CD4-positive, CD25-positive, alpha-beta regulatory T cell (primary cell): ENCODE data around the gene PPM1H. TPM values are rescaled to one million over a fixed set of nuclear protein-coding genes. Genes with fewer than 3 reads are reported as not detected.

Experiments used
- ATAC-seq, 2 donors: fragments of 150-1000 bp; cut with Tn5 transposase; one replicate each; pipeline ENCODE4 v1.10.0; 2021; ENCODE audit warnings: low read depth in 2 of 2, moderate number of reproducible peaks in 2 of 2, moderate library complexity in 1 of 2
- DNase-seq, 3 donors: peaks; one replicate each; pipeline versions ENCODE4 v3.0.0 to v3.0.0-alpha.2; 2012 to 2022; ENCODE audit warnings: mixed read lengths in 1 of 3
- H3K27ac ChIP-seq: one replicate; pipeline ENCODE4 v1.7.0; 2013; ENCODE audit warnings: mild to moderate bottlenecking, low read length; ENCODE audit not compliant: insufficient read depth, poor library complexity, severe bottlenecking
- H3K27me3 ChIP-seq: one replicate; pipeline ENCODE4 v1.7.0; 2013; ENCODE audit warnings: low read length; ENCODE audit not compliant: control insufficient read depth, insufficient read depth
- H3K36me3 ChIP-seq: one replicate; pipeline ENCODE4 v1.7.0; 2013; ENCODE audit warnings: mild to moderate bottlenecking, low read length, moderate library complexity; ENCODE audit not compliant: control insufficient read depth, insufficient read depth
- H3K4me1 ChIP-seq: 2 replicates; pipeline ENCODE4 v1.7.0; 2013; ENCODE audit warnings: mild to moderate bottlenecking, low read length; ENCODE audit not compliant: insufficient read depth, control insufficient read depth, poor library complexity, severe bottlenecking
- H3K4me3 ChIP-seq: one replicate; pipeline ENCODE4 v1.7.0; 2013; ENCODE audit warnings: low read depth, mild to moderate bottlenecking, low read length, moderate library complexity
- H3K9me3 ChIP-seq, 2 experiments: 1 replicate in 1 of 2; 2 replicates in 1 of 2; pipeline ENCODE4 v1.7.0; 2013; ENCODE audit warnings: low read length in 2 of 2, mild to moderate bottlenecking in 1 of 2, moderate library complexity in 1 of 2; ENCODE audit not compliant: control insufficient read depth in 2 of 2
- H3K27ac Mint-ChIP-seq, 3 donors: one replicate each; pipeline ENCODE4 v1.8.0; 2020 to 2022; ENCODE audit warnings: mild to moderate bottlenecking in 3 of 3, mixed read lengths in 3 of 3, moderate library complexity in 2 of 3
- H3K27me3 Mint-ChIP-seq: one replicate; pipeline ENCODE4 v1.8.0; 2022; ENCODE audit warnings: mild to moderate bottlenecking, mixed read lengths
- H3K36me3 Mint-ChIP-seq: one replicate; pipeline ENCODE4 v1.8.0; 2020; ENCODE audit warnings: mixed read lengths
- H3K4me1 Mint-ChIP-seq, 4 donors: one replicate each; pipeline ENCODE4 v1.8.0; 2020 to 2022; ENCODE audit warnings: mixed read lengths in 4 of 4, mild to moderate bottlenecking in 1 of 4
- H3K4me3 Mint-ChIP-seq, 4 donors: one replicate each; pipeline ENCODE4 v1.8.0; 2020 to 2022; ENCODE audit warnings: mild to moderate bottlenecking in 4 of 4, mixed read lengths in 4 of 4, moderate library complexity in 3 of 4
- H3K9me3 Mint-ChIP-seq, 7 donors: one replicate each; pipeline ENCODE4 v1.8.0; 2020 to 2022; ENCODE audit warnings: mixed read lengths in 7 of 7, mild to moderate bottlenecking in 3 of 7, moderate library complexity in 2 of 7
- polyA plus RNA-seq, 4 donors: library from polyadenylated mRNA; unstranded; fragments of 300-500 nt; fragmentation: Illumina TruSeq; gene quantifications; one replicate each; pipeline ENCODE4 v1.2.3, GENCODE V29; 2021
- total RNA-seq: library from RNA; stranded (reverse); gene quantifications from one replicate; pipeline ENCODE4 v1.2.3, GENCODE V29; 2022

PPM1H gene
- total and polyA plus RNA-seq, 5 donors from 2014 or later, result 0.03 to 0.99 TPM; not detected in 3

DNA sequence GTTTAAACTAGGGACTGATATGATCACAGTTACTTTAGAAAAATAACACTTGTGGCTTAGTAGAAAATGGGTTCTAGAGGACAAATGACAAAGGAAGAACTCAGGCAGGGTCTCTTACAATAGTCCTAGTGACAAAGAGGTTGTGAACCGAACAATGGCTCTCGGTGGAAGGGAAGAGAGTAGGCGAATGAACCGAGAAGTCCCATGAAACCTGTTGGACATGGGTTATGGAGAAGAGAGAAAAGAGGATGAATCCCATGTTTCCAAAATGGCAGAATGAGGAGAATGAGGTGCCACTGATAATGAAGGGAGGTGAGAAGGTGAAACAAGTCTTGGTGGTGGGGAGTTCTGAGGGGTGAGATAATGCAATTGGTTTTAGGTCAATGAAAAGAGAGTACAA is 94.1 kb downstream of the PPM1H start:
- ATAC-seq (no peak), DNase-seq (no peak)
- Mint-ChIP-seq H3K4me3 (no peak overlapping the region), H3K27me3 (peaks cover 17% of the 10 kb centered on the region), H3K9me3 (no peaks in the 10 kb centered on the region), H3K4me1 (no peaks in the 10 kb centered on the region), H3K36me3 (no peaks in the 10 kb centered on the region), H3K27ac (peak overlapping the region in 1 of 3 donors; percentile 2)
- Histone ChIP-seq H3K4me1 (no peaks in the 10 kb centered on the region), H3K9me3 (no peaks in the 10 kb centered on the region), H3K27me3 (peaks cover 7% of the 10 kb centered on the region), H3K4me3 (no peak overlapping the region), H3K36me3 (no peaks in the 10 kb centered on the region), H3K27ac (no peak overlapping the region)

DNA sequence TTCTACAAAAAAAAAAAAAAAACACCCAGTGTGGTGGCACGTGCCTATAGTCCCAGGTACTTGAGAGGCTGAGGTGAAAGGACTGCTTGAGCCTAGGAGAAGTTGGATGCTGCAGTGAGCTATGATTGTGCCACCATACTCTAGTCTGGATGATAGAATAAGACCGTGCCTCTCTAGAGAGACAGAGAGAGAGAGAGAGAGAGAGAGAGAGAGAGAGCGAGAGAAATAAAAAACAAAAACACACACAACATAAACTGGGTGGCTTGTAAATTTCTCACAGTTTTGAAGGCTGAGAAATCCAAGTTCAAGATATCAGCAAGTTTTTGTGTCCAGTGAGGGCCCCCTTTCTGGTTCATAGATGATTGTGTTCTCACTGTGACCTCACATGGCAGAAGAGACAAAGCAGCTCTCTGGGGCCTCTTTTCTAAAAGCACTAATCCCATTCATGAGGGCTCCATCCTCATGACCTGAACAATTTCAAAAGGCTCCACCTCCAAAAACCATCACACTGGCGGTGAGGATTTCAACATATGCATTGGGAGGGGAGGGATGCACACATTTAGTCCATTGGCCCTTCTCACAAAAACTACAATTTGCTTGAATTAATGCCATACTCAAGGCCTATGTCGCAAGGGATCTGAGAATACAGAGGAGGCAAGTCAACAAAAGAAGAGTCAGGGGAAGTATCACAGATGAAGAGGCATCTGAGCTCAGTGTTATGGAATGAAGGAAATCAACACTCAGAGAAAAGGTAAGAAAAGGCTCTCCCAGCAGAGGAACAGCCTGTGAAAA is 94.9 kb downstream of the PPM1H start:
- no peak overlapping the region for H3K27ac ChIP-seq
- no peaks in the 10 kb centered on the region for H3K9me3 Mint-ChIP-seq
- H3K36me3 Mint-ChIP-seq, result no peaks in the 10 kb centered on the region
- no peaks in the 10 kb centered on the region for H3K36me3 ChIP-seq
- ATAC-seq, result no peak
- H3K4me3 ChIP-seq, result no peak overlapping the region
- H3K9me3 ChIP-seq, result no peaks in the 10 kb centered on the region
- peaks cover 7% of the 10 kb centered on the region for H3K27me3 ChIP-seq
- H3K4me1 Mint-ChIP-seq, result no peaks in the 10 kb centered on the region
- H3K4me3 Mint-ChIP-seq, result no peak overlapping the region
- H3K27me3 Mint-ChIP-seq, result peaks cover 16% of the 10 kb centered on the region
- DNase-seq, result no peak
- no peak overlapping the region for H3K27ac Mint-ChIP-seq
- H3K4me1 ChIP-seq, result no peaks in the 10 kb centered on the region

DNA sequence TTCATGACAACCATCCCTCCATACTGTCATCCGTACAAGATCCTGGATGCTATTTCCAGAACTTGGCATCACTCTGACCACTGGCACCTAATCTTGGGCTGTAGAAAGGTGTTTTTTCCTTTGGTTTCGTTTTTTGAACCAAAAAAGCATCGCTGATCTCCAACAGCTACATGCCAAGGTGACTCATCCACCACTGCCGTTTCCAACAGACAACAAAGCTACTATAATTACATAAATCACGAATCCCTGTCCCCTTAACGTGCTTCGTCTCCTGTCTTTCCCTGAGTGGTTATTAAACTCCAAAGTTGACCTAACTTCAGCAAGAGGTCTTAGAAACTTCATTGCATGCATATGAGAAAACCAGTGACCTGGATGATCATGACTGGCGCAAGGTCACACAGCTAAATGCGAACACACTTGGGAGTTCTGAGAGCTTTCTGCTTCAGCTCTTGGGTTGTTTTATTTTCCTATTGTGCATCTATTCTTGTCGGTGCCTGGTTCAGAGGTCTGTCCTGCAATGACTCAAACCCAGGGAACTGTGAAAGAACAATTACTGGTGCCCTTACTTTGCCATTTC is 99.9 kb downstream of the PPM1H start:
- Mint-ChIP-seq H3K9me3 (no peaks in the 10 kb centered on the region), H3K27me3 (peaks cover 20% of the 10 kb centered on the region), H3K36me3 (no peaks in the 10 kb centered on the region), H3K4me1 (no peaks in the 10 kb centered on the region), H3K27ac (no peak overlapping the region), H3K4me3 (no peak overlapping the region)
- Histone ChIP-seq H3K4me3 (no peak overlapping the region), H3K9me3 (no peaks in the 10 kb centered on the region), H3K27ac (no peak overlapping the region), H3K27me3 (no peaks in the 10 kb centered on the region), H3K36me3 (no peaks in the 10 kb centered on the region), H3K4me1 (no peaks in the 10 kb centered on the region)
- ATAC-seq (no peak), DNase-seq (no peak)

DNA sequence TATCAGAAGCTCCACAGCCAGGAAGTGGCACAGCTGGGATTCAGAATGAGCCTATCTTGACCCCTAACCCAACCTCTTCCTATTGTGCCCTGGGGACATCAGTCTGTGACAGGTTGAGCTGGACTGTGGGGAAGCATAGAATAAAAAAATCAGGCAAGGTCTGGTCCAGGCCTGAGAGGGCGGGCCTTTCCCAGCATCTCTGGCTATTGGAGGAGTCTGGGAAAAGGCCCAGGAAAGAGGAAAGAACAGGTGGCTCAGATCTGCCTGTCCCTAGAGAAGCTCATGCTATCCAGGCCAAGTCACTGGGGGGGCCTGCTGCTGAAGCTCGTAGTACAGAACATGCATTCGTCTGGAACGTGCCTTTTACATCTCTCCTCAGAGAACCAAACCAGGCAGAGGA is 100.5 kb downstream of the PPM1H start:
- no peak for DNase-seq
- Mint-ChIP-seq H3K36me3 (no peaks in the 10 kb centered on the region), H3K4me1 (no peaks in the 10 kb centered on the region)

DNA sequence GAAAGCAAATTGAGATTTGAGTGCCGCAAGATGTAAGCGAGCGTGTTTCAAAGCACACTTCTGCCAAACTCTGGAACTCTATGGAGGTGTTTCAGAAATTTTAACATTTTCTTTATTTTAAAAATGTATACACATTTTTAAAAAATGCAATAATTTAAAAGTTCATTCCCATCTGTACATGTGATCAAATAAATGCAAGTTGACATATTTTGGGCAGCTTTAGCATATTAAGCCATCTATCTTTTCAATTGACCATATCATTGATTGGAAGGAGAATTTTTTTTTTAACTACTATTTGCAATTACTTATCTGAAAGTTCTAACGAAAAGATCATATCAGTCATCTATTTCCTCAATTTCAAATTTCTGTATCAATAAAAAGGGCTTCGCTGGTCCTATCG is 101.3 kb downstream of the PPM1H start:
- DNase-seq (no peak), ATAC-seq (no peak)
- H3K36me3 ChIP-seq, result no peaks in the 10 kb centered on the region
- Mint-ChIP-seq H3K27me3 (peaks cover 20% of the 10 kb centered on the region), H3K9me3 (no peaks in the 10 kb centered on the region), H3K4me1 (no peaks in the 10 kb centered on the region), H3K27ac (no peak overlapping the region), H3K36me3 (no peaks in the 10 kb centered on the region), H3K4me3 (no peak overlapping the region)
- no peaks in the 10 kb centered on the region for H3K4me1 ChIP-seq
- no peaks in the 10 kb centered on the region for H3K27me3 ChIP-seq
- no peaks in the 10 kb centered on the region for H3K9me3 ChIP-seq
- no peak overlapping the region for H3K27ac ChIP-seq
- no peak overlapping the region for H3K4me3 ChIP-seq

More for the DNA sequence above, 100.5 kb downstream of the PPM1H start:
- H3K27ac Mint-ChIP-seq, result no peak overlapping the region
- Histone ChIP-seq H3K36me3 (no peaks in the 10 kb centered on the region), H3K27ac (no peak overlapping the region), H3K27me3 (no peaks in the 10 kb centered on the region), H3K4me1 (no peaks in the 10 kb centered on the region), H3K9me3 (no peaks in the 10 kb centered on the region), H3K4me3 (no peak overlapping the region)
- no peak overlapping the region for H3K4me3 Mint-ChIP-seq
- H3K9me3 Mint-ChIP-seq, result no peaks in the 10 kb centered on the region
- no peak for ATAC-seq
- peaks cover 20% of the 10 kb centered on the region for H3K27me3 Mint-ChIP-seq

DNA sequence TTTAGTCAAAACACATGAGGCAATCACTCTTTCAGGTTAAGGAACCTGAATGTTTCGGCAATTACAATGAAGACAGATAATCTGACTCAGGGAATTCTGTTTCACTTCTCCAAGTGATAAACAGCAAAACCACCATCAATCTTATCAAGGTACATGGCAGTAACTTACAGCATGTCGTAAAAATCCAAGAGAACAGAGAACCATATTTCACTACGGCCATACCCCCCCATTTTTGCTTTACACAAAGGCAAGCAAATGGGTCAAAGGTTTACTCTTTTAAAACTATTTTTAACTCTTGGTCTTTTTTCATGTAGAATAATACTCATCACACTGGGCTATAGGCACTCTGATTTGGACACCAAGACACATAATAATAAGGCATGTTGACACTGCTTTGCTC is 102.4 kb downstream of the PPM1H start:
- H3K9me3 Mint-ChIP-seq, result no peaks in the 10 kb centered on the region
- DNase-seq (no peak), ATAC-seq (no peak)
- H3K4me1 Mint-ChIP-seq, result no peaks in the 10 kb centered on the region
- Histone ChIP-seq H3K4me3 (no peak overlapping the region), H3K27me3 (no peaks in the 10 kb centered on the region), H3K36me3 (no peaks in the 10 kb centered on the region), H3K27ac (no peak overlapping the region), H3K4me1 (no peaks in the 10 kb centered on the region), H3K9me3 (no peaks in the 10 kb centered on the region)
- peaks cover 20% of the 10 kb centered on the region for H3K27me3 Mint-ChIP-seq
- no peaks in the 10 kb centered on the region for H3K36me3 Mint-ChIP-seq
- no peak overlapping the region for H3K27ac Mint-ChIP-seq
- no peak overlapping the region for H3K4me3 Mint-ChIP-seq

DNA sequence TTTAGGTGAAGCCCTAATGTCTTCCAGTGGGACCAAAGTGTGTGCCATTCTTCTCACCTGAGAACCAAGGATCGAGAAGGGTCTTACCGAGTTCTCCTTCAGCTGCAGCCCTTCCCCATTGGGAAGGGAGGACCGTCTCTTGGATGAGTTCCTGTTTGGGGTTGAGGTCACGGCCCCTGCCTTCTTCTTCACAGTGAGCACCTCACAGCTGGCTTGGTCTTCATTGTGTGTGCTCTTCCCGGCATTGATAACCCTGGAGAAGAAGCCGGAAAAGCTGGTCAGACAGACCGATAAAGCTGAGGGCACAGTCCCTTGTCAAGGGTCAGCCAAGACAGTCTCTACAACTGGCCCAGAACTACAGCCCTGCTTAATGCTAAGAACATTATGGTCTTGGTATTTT is 102.9 kb downstream of the PPM1H start:
- no peaks in the 10 kb centered on the region for H3K27me3 ChIP-seq
- H3K9me3 ChIP-seq, result no peaks in the 10 kb centered on the region
- H3K4me1 Mint-ChIP-seq, result no peaks in the 10 kb centered on the region
- H3K4me3 ChIP-seq, result no peak overlapping the region
- H3K36me3 Mint-ChIP-seq, result no peaks in the 10 kb centered on the region
- no peak overlapping the region for H3K27ac ChIP-seq
- DNase-seq, result no peak
- no peak for ATAC-seq
- H3K9me3 Mint-ChIP-seq, result no peaks in the 10 kb centered on the region
- H3K4me1 ChIP-seq, result no peaks in the 10 kb centered on the region
- H3K36me3 ChIP-seq, result no peaks in the 10 kb centered on the region
- H3K27ac Mint-ChIP-seq, result no peak overlapping the region
- no peak overlapping the region for H3K4me3 Mint-ChIP-seq
- peaks cover 20% of the 10 kb centered on the region for H3K27me3 Mint-ChIP-seq

DNA sequence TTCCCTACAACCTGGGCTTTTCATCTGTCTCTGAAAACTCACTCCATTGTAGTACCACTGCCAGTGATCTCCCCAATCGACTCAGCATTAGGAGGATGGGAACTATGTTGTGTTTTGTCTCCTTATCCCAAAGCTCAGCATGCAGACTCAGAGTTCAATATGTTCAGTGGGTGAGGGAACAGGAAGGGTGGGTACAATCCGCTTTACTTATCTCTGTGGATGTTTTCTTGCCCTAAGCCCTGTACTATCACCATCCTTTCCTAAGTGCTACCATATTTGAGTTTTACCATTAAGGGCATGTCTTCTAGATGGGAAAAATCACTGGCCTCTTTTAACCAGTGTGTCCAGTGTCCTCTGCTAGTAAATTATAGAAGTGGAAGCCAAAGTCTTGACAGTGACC is 107.1 kb downstream of the PPM1H start:
- Mint-ChIP-seq H3K36me3 (no peaks in the 10 kb centered on the region), H3K27ac (no peak overlapping the region), H3K4me3 (no peak overlapping the region), H3K27me3 (no peaks in the 10 kb centered on the region), H3K4me1 (no peaks in the 10 kb centered on the region), H3K9me3 (no peaks in the 10 kb centered on the region)
- ATAC-seq (no peak), DNase-seq (no peak)
- H3K4me3 ChIP-seq, result no peak overlapping the region
- H3K36me3 ChIP-seq, result no peaks in the 10 kb centered on the region
- no peak overlapping the region for H3K27ac ChIP-seq
- no peaks in the 10 kb centered on the region for H3K4me1 ChIP-seq
- H3K27me3 ChIP-seq, result no peaks in the 10 kb centered on the region
- H3K9me3 ChIP-seq, result no peaks in the 10 kb centered on the region
